OCI-LY7 (cell line): ENCODE data around the gene GJB6.

Source experiments
- CTCF ChIP-seq: fragments of 200-600 bp; sonication (generic); conservative IDR thresholded peaks from 2 replicates; pipeline ENCODE4 v1.5.1; 2014; ENCODE audit warnings: mild to moderate bottlenecking, antibody characterized with exemption, low read length, moderate library complexity, mixed read lengths
- EZH2phosphoT487 ChIP-seq: fragments of 200-600 bp; sonication (generic); IDR thresholded peaks from 2 replicates; pipeline ENCODE4 v1.6.1; 2018; ENCODE audit warnings: low read depth, borderline replicate concordance, mild to moderate bottlenecking, mixed run types, antibody characterized with exemption, low read length, moderate library complexity, mixed read lengths

GRCh38 chr13:20270163-20270865, 38.2 kb upstream of the GJB6 start:
- no peak for TF ChIP-seq CTCF
- TF ChIP-seq EZH2phosphoT487 = no peak
